Parathyroid adenoma (tissue), 2 donors: ENCODE measurements around the gene RASSF9.

Experiments
- H2AFZ ChIP-seq: fragments of 300-600 bp; sonication (generic); one replicate; pipeline ENCODE4 v1.7.0; 2017; ENCODE audit warnings: antibody characterized with exemption, mild to moderate bottlenecking
- H3K27ac ChIP-seq: fragments of 300-600 bp; sonication (generic); one replicate; pipeline ENCODE4 v1.7.0; 2017
- H3K27me3 ChIP-seq: fragments of 300-600 bp; sonication (generic); one replicate; pipeline ENCODE4 v1.7.0; 2017; ENCODE audit warnings: low read length; ENCODE audit not compliant: control insufficient read depth, insufficient read depth
- H3K36me3 ChIP-seq: fragments of 300-600 bp; sonication (generic); one replicate; pipeline ENCODE4 v1.7.0; 2017; ENCODE audit warnings: low read length; ENCODE audit not compliant: control insufficient read depth, insufficient read depth
- H3K4me1 ChIP-seq: fragments of 300-600 bp; sonication (generic); one replicate; pipeline ENCODE4 v1.7.0; 2017; ENCODE audit warnings: control low read depth
- H3K4me2 ChIP-seq: fragments of 300-600 bp; sonication (generic); one replicate; pipeline ENCODE4 v1.7.0; 2017; ENCODE audit warnings: low read length
- H3K4me3 ChIP-seq: fragments of 300-600 bp; sonication (generic); one replicate; pipeline ENCODE4 v1.7.0; 2017; ENCODE audit warnings: low read depth, low read length
- H3K79me2 ChIP-seq: fragments of 300-600 bp; sonication (generic); one replicate; pipeline ENCODE4 v1.7.0; 2017; ENCODE audit warnings: control low read depth
- H3K9ac ChIP-seq: fragments of 300-600 bp; sonication (generic); one replicate; pipeline ENCODE4 v1.7.0; 2017; ENCODE audit warnings: mild to moderate bottlenecking
- H3K9me3 ChIP-seq: fragments of 300-600 bp; sonication (generic); one replicate; pipeline ENCODE4 v1.7.0; 2017; ENCODE audit warnings: low read length; ENCODE audit not compliant: control insufficient read depth
- TF ChIP-seq, protein P1 (sequence below): fragments of 300-600 bp; sonication (generic); IDR thresholded peaks from one replicate; pipeline ENCODE4 v1.7.0; 2017; ENCODE audit warnings: antibody characterized with exemption, mild to moderate bottlenecking
- donor health status: primary hyperparathyroidism.

RASSF9 gene

DNA sequence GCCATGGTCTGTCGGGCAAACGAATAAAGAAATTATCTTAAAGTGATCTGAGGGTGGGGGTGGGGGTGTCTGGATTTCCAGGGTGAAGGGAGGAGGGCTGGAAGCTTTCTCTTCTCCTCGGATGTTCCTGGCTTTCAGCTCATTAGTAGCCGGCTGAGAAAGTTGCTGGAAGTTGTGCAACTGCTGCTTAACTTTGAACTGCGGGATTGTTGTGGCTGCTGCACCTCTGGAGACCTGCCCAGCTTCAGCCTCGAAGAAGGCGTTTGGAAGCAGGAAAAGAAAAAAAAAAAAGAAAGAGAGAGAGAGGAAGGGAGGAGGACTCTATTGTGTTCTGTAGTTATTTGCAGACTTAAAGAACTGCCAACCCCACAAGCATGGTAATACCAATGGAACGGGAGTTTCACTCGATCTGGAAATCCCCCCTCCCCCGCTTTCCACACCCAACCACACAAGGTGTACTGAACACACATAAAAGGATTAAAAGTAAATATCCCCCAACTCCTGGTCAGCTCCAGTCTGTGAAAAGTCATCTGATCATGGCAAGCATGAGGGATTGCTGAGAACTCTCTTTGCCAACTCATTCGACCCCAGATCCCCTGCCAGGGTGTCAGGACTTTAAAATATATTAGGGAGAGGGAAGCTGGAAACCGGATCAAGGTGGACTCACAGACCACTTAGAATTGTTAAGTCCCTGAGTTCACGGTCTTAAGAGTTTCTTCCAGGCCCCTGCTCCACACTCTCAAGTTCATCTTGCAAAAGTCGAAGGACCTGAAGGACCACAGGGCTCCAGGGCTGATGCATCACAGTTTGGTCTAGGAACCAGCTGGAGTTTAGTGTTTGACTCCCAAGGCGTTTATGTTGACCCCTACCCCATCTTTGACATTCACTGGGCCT is at the start of gene RASSF9:
TSS of gene RASSF9 (minus strand) at position 213 of the 894 bp plus-strand sequence. CDS start at position 5, 208 bp downstream.
- H3K36me3 ChIP-seq: no peaks in the 10 kb centered on the region
- H3K4me1 ChIP-seq: no peaks in the 10 kb centered on the region
- peak within 1 kb of the TSS; percentile 60 for H3K4me2 ChIP-seq
- no peak within 1 kb of the TSS for H3K9ac ChIP-seq
- TF ChIP-seq, protein P1, sequence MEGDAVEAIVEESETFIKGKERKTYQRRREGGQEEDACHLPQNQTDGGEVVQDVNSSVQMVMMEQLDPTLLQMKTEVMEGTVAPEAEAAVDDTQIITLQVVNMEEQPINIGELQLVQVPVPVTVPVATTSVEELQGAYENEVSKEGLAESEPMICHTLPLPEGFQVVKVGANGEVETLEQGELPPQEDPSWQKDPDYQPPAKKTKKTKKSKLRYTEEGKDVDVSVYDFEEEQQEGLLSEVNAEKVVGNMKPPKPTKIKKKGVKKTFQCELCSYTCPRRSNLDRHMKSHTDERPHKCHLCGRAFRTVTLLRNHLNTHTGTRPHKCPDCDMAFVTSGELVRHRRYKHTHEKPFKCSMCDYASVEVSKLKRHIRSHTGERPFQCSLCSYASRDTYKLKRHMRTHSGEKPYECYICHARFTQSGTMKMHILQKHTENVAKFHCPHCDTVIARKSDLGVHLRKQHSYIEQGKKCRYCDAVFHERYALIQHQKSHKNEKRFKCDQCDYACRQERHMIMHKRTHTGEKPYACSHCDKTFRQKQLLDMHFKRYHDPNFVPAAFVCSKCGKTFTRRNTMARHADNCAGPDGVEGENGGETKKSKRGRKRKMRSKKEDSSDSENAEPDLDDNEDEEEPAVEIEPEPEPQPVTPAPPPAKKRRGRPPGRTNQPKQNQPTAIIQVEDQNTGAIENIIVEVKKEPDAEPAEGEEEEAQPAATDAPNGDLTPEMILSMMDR: no peak
- no peaks in the 10 kb centered on the region for H3K9me3 ChIP-seq
- peak within 1 kb of the TSS; percentile 40 for H3K27ac ChIP-seq
- no peaks in the 10 kb centered on the region for H3K27me3 ChIP-seq
- H3K4me3 ChIP-seq: peak within 1 kb of the TSS; percentile 46
- peak within 1 kb of the TSS; percentile 56 for H2AFZ ChIP-seq
- no peaks in the 10 kb centered on the region for H3K79me2 ChIP-seq

DNA sequence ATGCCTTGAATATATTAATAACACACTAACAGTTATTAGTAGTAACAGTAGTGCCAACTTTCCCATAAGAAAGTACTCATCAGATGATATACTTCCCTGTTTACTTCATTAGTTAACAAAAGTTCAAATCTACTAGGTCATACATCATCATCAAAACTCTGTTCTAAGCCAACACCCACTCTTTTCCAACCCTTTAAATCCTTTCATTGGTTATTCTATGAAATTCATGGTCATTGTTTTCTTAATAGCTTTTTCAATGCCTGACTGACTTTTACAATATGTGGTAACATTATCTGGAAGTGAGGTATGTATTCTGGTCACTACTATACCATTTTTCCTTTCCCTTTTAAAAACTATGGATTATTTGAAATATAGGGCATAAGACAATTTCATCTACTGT is 47.6 kb upstream of the RASSF9 start:
- TF ChIP-seq, protein P1: no peak
- Histone ChIP-seq H3K79me2 (no peaks in the 10 kb centered on the region), H3K4me2 (no peak overlapping the region), H3K27me3 (no peaks in the 10 kb centered on the region), H3K4me1 (no peaks in the 10 kb centered on the region), H3K36me3 (no peaks in the 10 kb centered on the region), H3K9ac (no peak overlapping the region), H3K27ac (no peak overlapping the region), H2AFZ (no peak overlapping the region), H3K4me3 (no peak overlapping the region), H3K9me3 (no peaks in the 10 kb centered on the region)

DNA sequence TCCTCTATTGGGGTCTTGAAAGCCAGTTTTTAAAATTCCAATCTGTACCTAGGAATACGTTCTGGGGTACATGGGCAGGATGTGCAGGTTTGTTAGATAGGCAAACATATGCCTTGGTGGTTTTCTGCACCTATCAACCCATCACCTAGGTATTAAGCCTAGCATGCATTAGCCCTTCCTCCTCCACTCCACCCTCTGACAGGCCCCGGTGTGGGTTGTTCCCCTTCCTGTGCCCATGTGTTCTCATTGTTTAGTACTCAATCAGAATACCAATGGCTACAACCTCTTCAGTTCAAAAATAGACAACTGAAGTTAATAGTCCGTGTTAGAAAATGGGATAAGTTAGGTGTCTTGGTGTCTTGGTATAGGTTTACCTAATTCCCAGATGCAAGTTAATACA is 41.2 kb upstream of the RASSF9 start:
- Histone ChIP-seq H2AFZ (no peak overlapping the region), H3K36me3 (no peaks in the 10 kb centered on the region), H3K27me3 (no peaks in the 10 kb centered on the region), H3K27ac (no peak overlapping the region), H3K9me3 (no peaks in the 10 kb centered on the region), H3K9ac (no peak overlapping the region), H3K4me2 (no peak overlapping the region), H3K4me3 (no peak overlapping the region), H3K4me1 (no peaks in the 10 kb centered on the region), H3K79me2 (no peaks in the 10 kb centered on the region)
- TF ChIP-seq, protein P1: no peak

DNA sequence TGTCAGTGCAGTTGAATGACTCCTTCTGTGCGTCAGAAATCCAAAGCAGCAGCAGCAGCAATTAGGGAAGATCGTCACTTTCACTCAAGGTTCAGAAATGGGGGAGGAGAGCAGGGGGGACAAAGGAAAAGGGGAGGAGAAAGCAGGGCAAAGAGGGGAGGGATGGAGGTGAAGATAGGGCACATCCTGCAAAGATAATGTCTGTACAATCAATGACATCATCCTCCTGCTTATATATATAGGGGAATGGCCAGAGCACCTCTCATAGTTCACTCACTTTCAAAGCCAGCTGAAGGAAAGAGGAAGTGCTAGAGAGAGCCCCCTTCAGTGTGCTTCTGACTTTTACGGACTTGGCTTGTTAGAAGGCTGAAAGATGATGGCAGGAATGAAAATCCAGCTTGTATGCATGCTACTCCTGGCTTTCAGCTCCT is 37.8 kb upstream of the RASSF9 start, which contains the start of gene NTS:
TSS of gene NTS (plus strand) at position 265 of the 431 bp plus-strand sequence. CDS start at position 374, 109 bp downstream.
- TF ChIP-seq, protein P1: no peak
- Histone ChIP-seq H3K4me1 (no peaks in the 10 kb centered on the region), H3K27me3 (no peaks in the 10 kb centered on the region), H3K9ac (no peak within 1 kb of the TSS), H3K79me2 (no peaks in the 10 kb centered on the region), H3K4me3 (no peak within 1 kb of the TSS), H3K9me3 (no peaks in the 10 kb centered on the region), H2AFZ (no peak within 1 kb of the TSS), H3K4me2 (no peak within 1 kb of the TSS), H3K36me3 (no peaks in the 10 kb centered on the region), H3K27ac (no peak within 1 kb of the TSS)
